ENCODE results near the gene KCNJ12.

The KCNJ12 gene

GRCh38 chr17:21467196-21467595 lies 91.0 kb downstream of the KCNJ12 start:
- Mint-ChIP-seq H3K27me3 (peaks cover 23 to 33% of the 10 kb centered on the region in 2 donors), H3K4me1 (peaks cover 9 to 15% of the 10 kb centered on the region in 2 donors), H3K9me3 (no peaks in the 10 kb centered on the region), H3K27ac (no peak overlapping the region), H3K36me3 (peaks cover 0 to 2% of the 10 kb centered on the region in 2 donors), H3K4me3 (no peak overlapping the region)
- ATAC-seq (replicated peaks) (no peak), DNase-seq (no peak)

- Mint-ChIP-seq H3K27me3 (peaks cover 23 to 26% of the 10 kb centered on the region in 2 donors), H3K9me3 (no peaks in the 10 kb centered on the region), H3K4me1 (peaks cover 9 to 12% of the 10 kb centered on the region in 2 donors), H3K36me3 (peaks cover 0 to 2% of the 10 kb centered on the region in 2 donors), H3K27ac (no peak overlapping the region), H3K4me3 (no peak overlapping the region)
- DNase-seq = no peak
- no peak for ATAC-seq (replicated peaks)
These were observed 91.8 kb downstream of the KCNJ12 start for GRCh38 chr17:21467739-21468490.
